ENCODE measurements around the gene THBS1. TPM values are rescaled to one million over a fixed set of nuclear protein-coding genes. Genes with fewer than 3 reads are reported as not detected.

The THBS1 gene
- total RNA-seq, 2 experiments from 2014 or later: 0.51 TPM; not detected in 1

GRCh38 chr15:39598186-39598850, 17.4 kb downstream of the THBS1 start:
- Histone ChIP-seq H3K4me3 (ENCODE audit: low read depth, low read length, poor library complexity, severe bottlenecking) (no peak overlapping the region), H4K20me1 (ENCODE audit: insufficient read depth, low read length) (no peaks in the 10 kb centered on the region), H3K79me2 (ENCODE audit: insufficient read depth, low read depth, low read length) (no peaks in the 10 kb centered on the region), H3K4me2 (ENCODE audit: low read length) (no peak overlapping the region), H2AFZ (ENCODE audit: low read length) (no peak overlapping the region), H3K36me3 (ENCODE audit: insufficient read depth, low read length) (no peaks in the 10 kb centered on the region), H3K9me2 (ENCODE audit: insufficient read depth, low read length) (no peaks in the 10 kb centered on the region), H3K27ac (ENCODE audit: low read depth, low read length, poor library complexity, severe bottlenecking) (no peak overlapping the region), H3K4me1 (ENCODE audit: insufficient read depth, low read length, poor library complexity, severe bottlenecking) (no peaks in the 10 kb centered on the region), H3K9me3 (ENCODE audit: low read length) (no peaks in the 10 kb centered on the region)
- TF ChIP-seq, protein P1, sequence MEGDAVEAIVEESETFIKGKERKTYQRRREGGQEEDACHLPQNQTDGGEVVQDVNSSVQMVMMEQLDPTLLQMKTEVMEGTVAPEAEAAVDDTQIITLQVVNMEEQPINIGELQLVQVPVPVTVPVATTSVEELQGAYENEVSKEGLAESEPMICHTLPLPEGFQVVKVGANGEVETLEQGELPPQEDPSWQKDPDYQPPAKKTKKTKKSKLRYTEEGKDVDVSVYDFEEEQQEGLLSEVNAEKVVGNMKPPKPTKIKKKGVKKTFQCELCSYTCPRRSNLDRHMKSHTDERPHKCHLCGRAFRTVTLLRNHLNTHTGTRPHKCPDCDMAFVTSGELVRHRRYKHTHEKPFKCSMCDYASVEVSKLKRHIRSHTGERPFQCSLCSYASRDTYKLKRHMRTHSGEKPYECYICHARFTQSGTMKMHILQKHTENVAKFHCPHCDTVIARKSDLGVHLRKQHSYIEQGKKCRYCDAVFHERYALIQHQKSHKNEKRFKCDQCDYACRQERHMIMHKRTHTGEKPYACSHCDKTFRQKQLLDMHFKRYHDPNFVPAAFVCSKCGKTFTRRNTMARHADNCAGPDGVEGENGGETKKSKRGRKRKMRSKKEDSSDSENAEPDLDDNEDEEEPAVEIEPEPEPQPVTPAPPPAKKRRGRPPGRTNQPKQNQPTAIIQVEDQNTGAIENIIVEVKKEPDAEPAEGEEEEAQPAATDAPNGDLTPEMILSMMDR (conservative IDR thresholded peaks at IDR 0.05; ENCODE audit: low read length): no peak
- TF ChIP-seq EZH2phosphoT487 (IDR thresholded peaks at IDR 0.05; ENCODE audit: borderline replicate concordance, low read depth, low read length): no peak
- BruUV-seq (replicated peaks): no TSS peak
- DNase-seq (ENCODE audit: low spot score): no peak
- intact Hi-C loops (cut with micrococcal nuclease; ENCODE audit: unreplicated experiment): no loop called here
- CTCF ChIA-PET (ENCODE audit: unreplicated experiment): no interaction called here
- POLR2A ChIA-PET: no interaction called here

- POLR2A ChIA-PET: no interaction called here
- Histone ChIP-seq H3K9me3 (ENCODE audit: low read length) (no peaks in the 10 kb centered on the region), H4K20me1 (ENCODE audit: insufficient read depth, low read length) (no peaks in the 10 kb centered on the region), H3K36me3 (ENCODE audit: insufficient read depth, low read length) (no peaks in the 10 kb centered on the region), H3K4me2 (ENCODE audit: low read length) (no peak overlapping the region), H3K4me3 (ENCODE audit: low read depth, low read length, poor library complexity, severe bottlenecking) (no peak overlapping the region), H3K4me1 (ENCODE audit: insufficient read depth, low read length, poor library complexity, severe bottlenecking) (no peaks in the 10 kb centered on the region), H2AFZ (ENCODE audit: low read length) (no peak overlapping the region), H3K9me2 (ENCODE audit: insufficient read depth, low read length) (no peaks in the 10 kb centered on the region), H3K79me2 (ENCODE audit: insufficient read depth, low read depth, low read length) (no peaks in the 10 kb centered on the region), H3K27ac (ENCODE audit: low read depth, low read length, poor library complexity, severe bottlenecking) (no peak overlapping the region)
- TF ChIP-seq, protein P1 (conservative IDR thresholded peaks at IDR 0.05; ENCODE audit: low read length): no peak
- no peak for TF ChIP-seq EZH2phosphoT487 (IDR thresholded peaks at IDR 0.05; ENCODE audit: borderline replicate concordance, low read depth, low read length)
- no TSS peak for BruUV-seq (replicated peaks)
- no peak for DNase-seq (ENCODE audit: low spot score)
- intact Hi-C loops (cut with micrococcal nuclease; ENCODE audit: unreplicated experiment): no loop called here
- CTCF ChIA-PET (ENCODE audit: unreplicated experiment): no interaction called here
Measured at GRCh38 chr15:39598958-39599845, 18.3 kb downstream of the THBS1 start.

- Histone ChIP-seq H3K9me2 (ENCODE audit: insufficient read depth, low read length) (no peaks in the 10 kb centered on the region), H3K4me3 (ENCODE audit: low read depth, low read length, poor library complexity, severe bottlenecking) (no peak overlapping the region), H3K9me3 (ENCODE audit: low read length) (no peaks in the 10 kb centered on the region), H3K27ac (ENCODE audit: low read depth, low read length, poor library complexity, severe bottlenecking) (no peak overlapping the region), H3K4me2 (ENCODE audit: low read length) (no peak overlapping the region), H2AFZ (ENCODE audit: low read length) (no peak overlapping the region), H3K79me2 (ENCODE audit: insufficient read depth, low read depth, low read length) (no peaks in the 10 kb centered on the region), H3K36me3 (ENCODE audit: insufficient read depth, low read length) (no peaks in the 10 kb centered on the region), H4K20me1 (ENCODE audit: insufficient read depth, low read length) (no peaks in the 10 kb centered on the region), H3K4me1 (ENCODE audit: insufficient read depth, low read length, poor library complexity, severe bottlenecking) (no peaks in the 10 kb centered on the region)
- no peak for TF ChIP-seq EZH2phosphoT487 (IDR thresholded peaks at IDR 0.05; ENCODE audit: borderline replicate concordance, low read depth, low read length)
- TF ChIP-seq, protein P1 (conservative IDR thresholded peaks at IDR 0.05; ENCODE audit: low read length): no peak
- no TSS peak for BruUV-seq (replicated peaks)
- CTCF ChIA-PET (ENCODE audit: unreplicated experiment): no interaction called here
- POLR2A ChIA-PET: no interaction called here
- intact Hi-C loops (cut with micrococcal nuclease; ENCODE audit: unreplicated experiment): no loop called here
- DNase-seq (ENCODE audit: low spot score): no peak
Measured at GRCh38 chr15:39599871-39600270, 19.0 kb downstream of the THBS1 start.
